ENCODE measurements around the gene ASPG. TPM values are rescaled to one million over a fixed set of nuclear protein-coding genes. Genes with fewer than 3 reads are reported as not detected.

ASPG gene
- total RNA-seq, 2 donors from 2014 or later = 78.5 to 161 TPM

DNA sequence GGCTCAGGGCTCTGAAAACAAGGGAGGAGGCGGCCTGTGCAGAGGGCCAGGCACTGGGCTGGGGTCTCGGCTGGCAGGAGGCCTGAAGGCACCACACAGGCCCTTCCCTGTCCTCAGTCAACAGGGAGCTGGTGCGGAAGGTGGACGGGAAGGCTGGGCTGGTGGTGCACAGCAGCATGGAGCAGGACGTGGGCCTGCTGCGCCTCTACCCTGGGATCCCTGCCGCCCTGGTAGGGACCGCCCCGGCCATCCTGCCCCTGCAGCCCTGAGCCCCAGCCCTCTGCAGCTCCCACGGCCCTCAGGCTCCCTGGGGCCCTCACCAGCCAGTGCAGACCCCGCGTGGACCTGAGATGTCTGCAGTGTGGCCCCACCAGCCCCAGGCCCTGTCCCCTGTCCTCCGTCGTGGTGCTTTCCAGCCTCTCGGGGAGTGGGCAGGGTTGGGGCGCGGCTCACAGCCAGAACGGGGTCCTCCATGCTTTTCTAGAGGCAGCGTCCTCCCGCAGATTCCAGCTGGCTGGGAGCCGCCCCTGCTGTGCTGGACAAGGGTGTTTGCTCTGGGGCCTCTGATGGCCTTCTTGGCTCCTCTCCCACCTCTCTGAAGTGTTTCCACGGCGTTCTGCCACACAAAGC is 18.1 kb downstream of the ASPG start:
- no peaks in the 10 kb centered on the region for H3K27me3 ChIP-seq
- no peak overlapping the region for H3K4me3 ChIP-seq
- H3K4me1 ChIP-seq = peaks cover 0 to 26% of the 10 kb centered on the region in 2 donors
- no peak for TF ChIP-seq CTCF (IDR thresholded peaks at IDR 0.05)
- DNase-seq (ENCODE audit: low spot score) = no peak
- H3K36me3 ChIP-seq = peaks cover 7% of the 10 kb centered on the region
- H3K27ac ChIP-seq = no peak overlapping the region
- H3K9me3 ChIP-seq = no peaks in the 10 kb centered on the region

- TF ChIP-seq CTCF (IDR thresholded peaks at IDR 0.05) = no peak
- peaks cover 0 to 26% of the 10 kb centered on the region in 2 donors for H3K4me1 ChIP-seq
- no peaks in the 10 kb centered on the region for H3K27me3 ChIP-seq
- no peak overlapping the region for H3K27ac ChIP-seq
- H3K9me3 ChIP-seq = no peaks in the 10 kb centered on the region
- DNase-seq (ENCODE audit: low spot score) = no peak
- peaks cover 3% of the 10 kb centered on the region for H3K36me3 ChIP-seq
- no peak overlapping the region for H3K4me3 ChIP-seq
Observed at GRCh38 chr14:104104076-104104901, 18.8 kb downstream of the ASPG start.

- Histone ChIP-seq H3K9me3 (no peaks in the 10 kb centered on the region), H3K36me3 (no peaks in the 10 kb centered on the region), H3K27me3 (no peaks in the 10 kb centered on the region), H3K4me1 (peaks cover 0 to 26% of the 10 kb centered on the region in 2 donors), H3K27ac (no peak overlapping the region), H3K4me3 (no peak overlapping the region)
- no peak for DNase-seq (ENCODE audit: low spot score)
- no peak for TF ChIP-seq CTCF (IDR thresholded peaks at IDR 0.05)
Observed at GRCh38 chr14:104105071-104105821, 19.7 kb downstream of the ASPG start.

DNA sequence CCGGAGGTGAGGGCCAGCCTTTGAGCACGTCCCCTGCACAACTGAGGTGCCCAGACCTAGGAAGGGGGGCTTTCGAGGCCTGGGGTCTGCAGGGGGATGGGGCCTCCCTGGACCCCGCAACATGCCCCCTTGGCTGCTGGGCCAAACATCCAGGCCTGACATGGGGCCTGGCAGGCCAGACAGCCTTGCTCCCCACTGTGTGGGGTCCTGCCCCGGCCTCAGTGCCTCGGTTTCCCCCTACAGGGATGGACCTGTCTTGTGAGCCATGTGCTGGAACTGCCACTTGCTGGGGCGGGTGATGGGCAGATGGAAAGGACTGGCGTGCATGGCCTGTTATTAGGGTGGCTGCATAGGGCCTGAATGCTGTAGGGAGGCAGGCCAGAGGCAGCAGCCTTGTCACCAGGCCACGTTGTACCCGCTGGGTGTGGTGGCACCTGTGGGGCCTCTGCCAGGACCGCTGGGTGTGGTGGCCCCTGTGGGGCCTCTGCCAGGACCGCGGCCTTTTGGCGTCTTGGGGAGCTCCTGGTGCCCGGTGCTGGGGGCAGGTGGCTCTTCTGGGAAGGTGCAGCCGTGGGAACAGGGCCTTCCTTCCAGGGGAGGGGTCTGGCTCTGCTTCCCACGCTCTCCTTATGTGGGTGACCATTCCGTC is 20.4 kb downstream of the ASPG start:
- Histone ChIP-seq H3K4me3 (no peak overlapping the region), H3K36me3 (no peaks in the 10 kb centered on the region), H3K9me3 (no peaks in the 10 kb centered on the region), H3K4me1 (peaks cover 0 to 22% of the 10 kb centered on the region in 2 donors), H3K27ac (no peak overlapping the region), H3K27me3 (no peaks in the 10 kb centered on the region)
- no peak for TF ChIP-seq CTCF (IDR thresholded peaks at IDR 0.05)
- DNase-seq (ENCODE audit: low spot score) = no peak

DNA sequence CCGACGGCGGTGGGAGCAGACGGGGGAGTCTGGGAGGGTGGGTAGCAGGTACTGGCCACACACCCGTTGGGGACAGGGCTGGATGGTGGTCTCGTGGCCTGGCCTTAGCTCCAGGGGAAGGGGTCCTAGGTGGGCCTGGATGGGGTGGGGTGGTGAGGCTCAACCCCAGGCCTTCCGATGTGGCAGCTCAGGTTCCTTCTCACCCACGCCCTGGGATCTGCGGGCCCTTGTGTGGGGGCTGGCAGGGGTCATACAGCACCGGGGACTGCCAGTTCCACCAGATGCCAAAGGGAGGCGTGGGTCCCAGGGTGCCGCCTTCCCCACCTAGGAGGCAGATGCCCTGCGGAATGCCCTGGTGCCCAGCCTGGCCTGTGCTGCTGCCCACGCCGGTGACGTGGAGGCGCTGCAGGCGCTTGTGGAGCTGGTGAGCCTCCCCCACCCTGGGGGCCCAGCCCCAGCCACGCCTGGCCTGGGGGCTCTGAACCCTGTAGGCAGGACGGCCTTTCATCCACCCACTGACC is 21.0 kb downstream of the ASPG start:
- Histone ChIP-seq H3K36me3 (no peaks in the 10 kb centered on the region), H3K9me3 (no peaks in the 10 kb centered on the region), H3K27me3 (no peaks in the 10 kb centered on the region), H3K4me3 (no peak overlapping the region), H3K27ac (no peak overlapping the region), H3K4me1 (peaks cover 0 to 16% of the 10 kb centered on the region in 2 donors)
- no peak for TF ChIP-seq CTCF (IDR thresholded peaks at IDR 0.05)
- no peak for DNase-seq (ENCODE audit: low spot score)
